Measurements from ENCODE around the gene SNAP47. TPM values are rescaled to one million over a fixed set of nuclear protein-coding genes. Genes with fewer than 3 reads are reported as not detected.

SNAP47 gene
- total RNA-seq, 1 donor from 2014 or later: 44.9 TPM

DNA sequence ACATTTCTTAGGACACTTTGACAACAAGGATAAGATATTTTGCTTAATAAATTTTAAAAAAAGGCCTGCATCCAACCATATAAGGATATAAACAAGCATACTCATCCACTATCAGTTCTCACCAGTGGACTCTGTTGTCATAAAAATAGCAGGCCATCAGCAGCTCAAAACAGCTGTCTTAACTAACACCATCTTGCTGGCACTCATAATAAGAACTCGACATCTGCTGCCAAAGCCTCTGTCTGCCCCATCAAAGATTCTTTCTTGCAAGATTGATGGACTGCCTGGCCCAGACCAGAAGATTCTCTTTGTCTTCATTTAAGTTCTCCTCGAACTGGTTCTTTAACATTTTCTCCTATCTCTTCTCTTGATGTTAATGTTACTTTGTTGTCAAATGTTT, 10.2 kb upstream of the SNAP47 start:
- Histone ChIP-seq H3K36me3 (ENCODE audit: control insufficient read depth in 3 of 3, insufficient read depth in 3 of 3, low read length in 3 of 3) (no peaks in the 10 kb centered on the region), H3K27me3 (ENCODE audit: control insufficient read depth in 3 of 3, insufficient read depth in 3 of 3, low read length in 3 of 3) (peaks cover 0 to 3% (median 0%) of the 10 kb centered on the region in 3 donors), H3K9ac (ENCODE audit: low read depth in 1 of 3, low read length in 3 of 3) (no peak overlapping the region), H3K4me3 (ENCODE audit: low read length in 3 of 3) (no peak overlapping the region), H3K27ac (ENCODE audit: low read depth, low read length) (no peak overlapping the region), H3K9me3 (ENCODE audit: control insufficient read depth in 3 of 3, low read length in 3 of 3) (peaks cover 3% of the 10 kb centered on the region in 3 donors), H3K4me1 (ENCODE audit: control insufficient read depth in 3 of 3, insufficient read depth in 3 of 3, low read length in 3 of 3) (peaks cover 9 to 20% (median 18%) of the 10 kb centered on the region in 3 donors)

DNA sequence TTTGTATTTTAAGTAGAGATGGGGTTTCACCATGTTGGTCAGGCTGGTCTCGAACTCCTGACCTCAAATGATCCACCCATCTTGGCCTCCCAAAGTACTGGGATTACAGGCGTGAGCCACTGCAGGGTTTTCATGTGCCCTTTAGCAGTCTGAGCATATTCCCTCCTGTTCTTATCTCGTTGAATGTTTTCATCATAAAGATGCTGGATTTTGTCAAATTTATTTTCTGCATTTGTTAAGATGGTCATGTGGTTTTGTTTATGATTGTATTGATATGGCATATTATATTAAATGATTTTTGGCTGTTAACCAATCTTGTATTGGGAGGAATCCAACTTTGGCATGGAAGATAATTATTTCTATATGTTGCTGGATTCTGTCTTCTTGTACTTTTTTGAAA, 8.9 kb upstream of the SNAP47 start:
- Histone ChIP-seq H3K4me3 (ENCODE audit: low read length in 3 of 3) (no peak overlapping the region), H3K9me3 (ENCODE audit: control insufficient read depth in 3 of 3, low read length in 3 of 3) (peaks cover 0 to 3% (median 0%) of the 10 kb centered on the region in 3 donors), H3K4me1 (ENCODE audit: control insufficient read depth in 3 of 3, insufficient read depth in 3 of 3, low read length in 3 of 3) (peaks cover 9 to 27% (median 23%) of the 10 kb centered on the region in 3 donors), H3K27me3 (ENCODE audit: control insufficient read depth in 3 of 3, insufficient read depth in 3 of 3, low read length in 3 of 3) (peaks cover 0 to 3% (median 0%) of the 10 kb centered on the region in 3 donors), H3K9ac (ENCODE audit: low read depth in 1 of 3, low read length in 3 of 3) (no peak overlapping the region), H3K36me3 (ENCODE audit: control insufficient read depth in 3 of 3, insufficient read depth in 3 of 3, low read length in 3 of 3) (peaks cover 0 to 4% (median 4%) of the 10 kb centered on the region in 3 donors), H3K27ac (ENCODE audit: low read depth, low read length) (no peak overlapping the region)

DNA sequence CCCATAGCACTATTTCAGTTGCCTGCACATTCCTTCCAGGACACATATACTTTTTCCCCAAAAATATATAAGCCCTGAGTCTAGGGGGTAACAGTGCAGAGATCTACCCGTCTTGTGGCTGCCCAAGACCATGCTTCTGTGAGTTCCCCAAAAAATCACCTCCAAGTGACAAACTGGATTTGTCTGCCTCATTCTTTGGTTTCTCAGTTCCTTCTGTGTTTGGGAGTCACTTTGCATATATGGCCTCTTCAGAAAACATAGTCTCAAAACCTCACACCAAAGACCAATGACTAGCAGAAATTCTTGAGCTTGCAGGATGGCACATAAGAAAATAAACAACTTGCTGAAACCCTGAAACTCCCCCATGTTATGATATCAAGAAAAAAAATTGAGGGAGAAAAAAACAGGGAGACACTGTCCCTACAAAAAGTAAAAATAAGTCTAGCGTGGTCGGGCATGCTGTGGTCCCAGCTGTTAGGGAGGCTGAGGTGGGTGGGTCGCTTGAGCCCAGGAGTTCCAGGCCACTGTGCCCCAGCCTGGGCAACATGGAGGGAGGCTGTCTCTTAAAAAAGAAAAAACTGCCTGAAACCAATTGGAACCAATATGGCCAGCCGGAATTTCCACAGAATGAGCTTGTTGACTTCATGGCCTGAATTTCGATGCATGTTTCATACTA, 8.2 kb upstream of the SNAP47 start:
- H3K27me3 ChIP-seq (ENCODE audit: control insufficient read depth in 3 of 3, insufficient read depth in 3 of 3, low read length in 3 of 3): peaks cover 0 to 3% (median 0%) of the 10 kb centered on the region in 3 donors
- H3K27ac ChIP-seq (ENCODE audit: low read depth, low read length): no peak overlapping the region
- no peaks in the 10 kb centered on the region for H3K9me3 ChIP-seq (ENCODE audit: control insufficient read depth in 3 of 3, low read length in 3 of 3)
- H3K36me3 ChIP-seq (ENCODE audit: control insufficient read depth in 3 of 3, insufficient read depth in 3 of 3, low read length in 3 of 3): peaks cover 7 to 12% (median 11%) of the 10 kb centered on the region in 3 donors
- no peak overlapping the region for H3K4me3 ChIP-seq (ENCODE audit: low read length in 3 of 3)
- peaks cover 9 to 27% (median 23%) of the 10 kb centered on the region in 3 donors for H3K4me1 ChIP-seq (ENCODE audit: control insufficient read depth in 3 of 3, insufficient read depth in 3 of 3, low read length in 3 of 3)
- H3K9ac ChIP-seq (ENCODE audit: low read depth in 1 of 3, low read length in 3 of 3): no peak overlapping the region

DNA sequence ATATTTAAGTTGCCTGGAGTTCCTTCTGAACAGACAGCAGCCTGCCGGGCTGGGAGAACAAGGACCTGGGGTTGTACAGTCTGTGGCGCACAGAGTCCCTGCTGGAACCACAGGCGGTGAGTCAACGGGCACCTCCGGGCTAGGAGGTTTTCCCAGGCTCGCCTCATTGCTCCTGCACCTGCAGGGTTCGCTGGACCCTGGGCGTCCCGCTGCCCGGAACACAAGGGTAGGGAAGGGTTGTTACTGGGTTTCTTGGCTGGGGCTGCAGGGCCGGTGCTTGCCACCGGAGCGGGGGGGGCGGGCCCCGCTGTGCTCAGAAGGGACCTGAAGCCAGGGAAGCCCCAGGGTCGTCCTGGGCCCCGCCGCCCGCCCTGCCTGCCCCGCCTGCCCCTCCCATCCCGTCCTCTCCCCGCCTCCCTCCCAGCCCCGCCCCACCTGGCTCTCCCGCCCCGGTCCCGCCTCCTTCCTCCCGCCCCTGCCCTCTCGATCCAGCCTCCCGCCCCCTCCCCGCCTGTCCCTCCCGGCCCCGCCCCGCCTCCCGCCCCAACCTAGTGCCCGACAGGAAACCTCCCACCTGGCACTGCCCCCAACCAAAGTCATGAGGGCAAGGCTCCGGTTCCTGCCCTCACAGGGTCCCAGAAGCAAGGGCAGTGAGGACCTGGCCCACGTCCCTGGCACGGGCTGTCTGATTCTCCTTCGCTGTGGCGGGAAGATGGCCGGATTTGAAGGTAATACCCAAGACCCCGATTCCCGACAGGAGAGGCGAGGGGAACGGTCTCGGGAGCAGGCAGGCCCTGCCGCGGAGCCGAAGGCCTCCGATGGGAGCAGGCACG, 7.0 kb upstream of the SNAP47 start:
- H3K4me1 ChIP-seq (ENCODE audit: control insufficient read depth in 3 of 3, insufficient read depth in 3 of 3, low read length in 3 of 3): peaks cover 9 to 29% (median 23%) of the 10 kb centered on the region in 3 donors
- peak overlapping the region; percentile 85 for H3K27ac ChIP-seq (ENCODE audit: low read depth, low read length)
- peak overlapping the region; percentile 81 to 85 (median 85) for H3K9ac ChIP-seq (ENCODE audit: low read depth in 1 of 3, low read length in 3 of 3)

DNA sequence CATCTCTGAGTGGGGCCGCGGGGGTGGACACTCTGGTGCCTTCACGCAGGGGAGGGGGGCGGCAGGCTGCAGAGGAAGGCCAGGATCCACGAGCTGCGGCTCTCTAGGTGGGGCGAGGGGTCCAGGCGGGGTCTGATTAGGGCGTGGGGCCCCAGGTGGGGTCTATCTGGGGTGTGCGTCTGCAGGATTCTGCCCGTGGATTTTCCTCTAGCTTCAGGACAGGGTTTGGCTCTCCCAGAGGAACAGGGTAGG, 6.4 kb upstream of the SNAP47 start:
- Histone ChIP-seq H3K4me3 (ENCODE audit: low read length in 3 of 3) (peak overlapping the region; percentile 80 to 86 (median 85)), H3K27ac (ENCODE audit: low read depth, low read length) (peak overlapping the region; percentile 85), H3K9ac (ENCODE audit: low read depth in 1 of 3, low read length in 3 of 3) (peak overlapping the region; percentile 81 to 85 (median 85)), H3K4me1 (ENCODE audit: control insufficient read depth in 3 of 3, insufficient read depth in 3 of 3, low read length in 3 of 3) (peaks cover 13 to 35% (median 25%) of the 10 kb centered on the region in 3 donors), H3K27me3 (ENCODE audit: control insufficient read depth in 3 of 3, insufficient read depth in 3 of 3, low read length in 3 of 3) (peaks cover 0 to 3% (median 0%) of the 10 kb centered on the region in 3 donors), H3K36me3 (ENCODE audit: control insufficient read depth in 3 of 3, insufficient read depth in 3 of 3, low read length in 3 of 3) (peaks cover 20 to 27% (median 25%) of the 10 kb centered on the region in 3 donors), H3K9me3 (ENCODE audit: control insufficient read depth in 3 of 3, low read length in 3 of 3) (no peaks in the 10 kb centered on the region)

More for the DNA sequence above, 7.0 kb upstream of the SNAP47 start:
- Histone ChIP-seq H3K27me3 (ENCODE audit: control insufficient read depth in 3 of 3, insufficient read depth in 3 of 3, low read length in 3 of 3) (peaks cover 0 to 3% (median 0%) of the 10 kb centered on the region in 3 donors), H3K36me3 (ENCODE audit: control insufficient read depth in 3 of 3, insufficient read depth in 3 of 3, low read length in 3 of 3) (peaks cover 18 to 24% (median 23%) of the 10 kb centered on the region in 3 donors), H3K4me3 (ENCODE audit: low read length in 3 of 3) (peak overlapping the region; percentile 80 to 86 (median 85)), H3K9me3 (ENCODE audit: control insufficient read depth in 3 of 3, low read length in 3 of 3) (no peaks in the 10 kb centered on the region)

DNA sequence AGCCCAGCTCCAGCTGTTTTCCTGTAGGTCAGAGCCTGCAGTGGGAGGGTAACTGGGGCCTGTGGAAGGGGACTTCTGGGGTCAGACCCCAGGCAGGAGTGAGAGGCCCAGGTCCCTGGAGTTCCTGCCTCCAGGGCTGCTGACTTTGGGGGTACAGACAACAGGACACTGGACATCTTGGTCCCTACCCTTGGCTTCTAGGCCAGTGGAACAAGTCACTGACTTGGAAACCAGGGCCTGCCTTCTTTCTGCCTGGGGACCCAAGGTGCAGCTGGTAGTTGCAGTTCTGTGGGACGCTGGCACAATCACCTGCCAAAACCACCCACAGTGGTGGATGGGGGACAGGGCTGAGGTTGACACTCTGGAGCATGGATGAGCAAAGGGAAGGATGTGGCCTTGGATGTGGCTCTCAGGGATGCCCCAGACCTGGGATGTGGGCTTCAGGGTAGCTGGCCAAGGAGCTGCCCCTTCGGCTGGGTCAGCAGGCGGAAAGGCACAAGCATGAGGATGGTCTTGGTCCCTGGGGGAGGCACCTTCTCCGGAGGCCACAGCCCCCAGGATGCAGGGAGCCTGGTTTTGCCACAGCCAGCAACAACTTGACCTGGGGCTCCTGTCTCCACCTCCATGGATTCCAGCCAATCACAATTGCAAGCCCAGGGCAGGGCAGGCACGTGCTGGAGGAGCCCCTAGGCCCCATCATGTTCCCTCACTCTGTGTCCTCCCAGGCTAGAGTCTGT, 5.9 kb upstream of the SNAP47 start:
- H3K27me3 ChIP-seq (ENCODE audit: control insufficient read depth in 3 of 3, insufficient read depth in 3 of 3, low read length in 3 of 3): peaks cover 0 to 3% (median 0%) of the 10 kb centered on the region in 3 donors
- H3K9me3 ChIP-seq (ENCODE audit: control insufficient read depth in 3 of 3, low read length in 3 of 3): no peaks in the 10 kb centered on the region
- H3K27ac ChIP-seq (ENCODE audit: low read depth, low read length): peak overlapping the region; percentile 85
- H3K4me1 ChIP-seq (ENCODE audit: control insufficient read depth in 3 of 3, insufficient read depth in 3 of 3, low read length in 3 of 3): peaks cover 18 to 39% (median 30%) of the 10 kb centered on the region in 3 donors
- peak overlapping the region; percentile 80 to 86 (median 85) for H3K4me3 ChIP-seq (ENCODE audit: low read length in 3 of 3)
- H3K36me3 ChIP-seq (ENCODE audit: control insufficient read depth in 3 of 3, insufficient read depth in 3 of 3, low read length in 3 of 3): peaks cover 20 to 27% (median 25%) of the 10 kb centered on the region in 3 donors
- H3K9ac ChIP-seq (ENCODE audit: low read depth in 1 of 3, low read length in 3 of 3): peak overlapping the region; percentile 81 to 85 (median 85)

DNA sequence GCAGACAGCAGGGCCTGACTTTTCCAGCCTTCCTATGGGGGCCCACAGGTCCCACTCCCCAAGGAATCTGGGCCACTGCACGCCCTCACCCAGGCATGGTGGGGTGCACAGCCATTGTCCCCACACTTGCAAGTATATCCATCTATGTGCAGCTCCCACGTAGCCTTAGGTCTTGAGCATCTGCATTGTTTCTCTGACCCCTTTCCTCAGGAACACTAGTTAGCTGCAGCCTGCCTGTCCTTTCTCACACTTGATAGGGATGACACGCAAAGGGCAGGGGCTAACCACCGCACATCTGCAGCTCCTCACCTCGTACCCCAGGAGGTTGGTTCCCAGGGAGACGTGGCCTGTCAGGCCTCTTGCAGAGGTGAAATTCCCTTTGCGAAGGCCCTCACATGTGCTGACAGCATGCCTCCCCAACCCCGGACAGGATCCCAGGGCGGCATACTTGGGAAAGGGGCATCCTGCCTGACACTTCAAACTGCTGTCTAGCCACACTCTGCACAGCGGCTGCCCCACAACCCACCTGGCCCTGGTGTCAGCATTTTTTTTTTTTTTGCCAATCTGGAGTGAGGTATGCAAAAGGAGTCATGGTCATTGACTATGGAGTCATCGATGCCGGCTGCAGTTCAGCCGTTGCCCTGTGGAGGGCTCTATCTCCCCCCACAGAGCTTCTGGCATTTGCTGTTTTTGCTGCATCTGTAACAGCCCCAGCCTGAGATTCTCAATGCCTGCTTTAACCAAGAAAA, 5.2 kb upstream of the SNAP47 start:
- Histone ChIP-seq H3K9ac (ENCODE audit: low read depth in 1 of 3, low read length in 3 of 3) (peak overlapping the region in 1 of 3 donors; percentile 85), H3K4me3 (ENCODE audit: low read length in 3 of 3) (peak overlapping the region in 1 of 3 donors; percentile 6)

DNA sequence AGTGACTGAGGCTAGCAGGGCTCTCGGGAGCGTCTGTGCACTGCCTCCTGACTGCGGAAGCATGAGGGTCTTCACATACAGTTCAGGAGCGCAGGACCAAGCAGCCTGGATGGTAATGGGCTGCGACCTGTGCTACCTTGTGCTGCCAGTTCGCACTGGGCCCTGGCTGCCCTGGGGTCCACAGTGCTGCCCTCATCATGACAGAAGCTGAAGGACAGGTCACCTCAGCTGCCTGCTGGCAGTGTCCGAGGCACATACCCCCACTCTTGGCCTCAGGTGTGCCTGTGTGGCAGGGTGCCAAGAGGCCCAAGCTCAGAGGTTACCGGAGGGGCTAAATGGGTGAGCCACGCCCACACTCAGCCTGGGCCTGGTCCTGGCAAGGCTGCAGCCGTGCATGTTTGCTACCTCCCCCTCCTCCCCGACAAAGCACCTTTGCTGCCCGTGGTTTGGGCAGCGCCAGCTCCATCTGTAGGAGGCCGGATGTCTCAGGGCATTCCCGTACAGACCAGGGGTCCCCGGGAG, 4.5 kb upstream of the SNAP47 start:
- Histone ChIP-seq H3K9me3 (ENCODE audit: control insufficient read depth in 3 of 3, low read length in 3 of 3) (no peaks in the 10 kb centered on the region), H3K27ac (ENCODE audit: low read depth, low read length) (no peak overlapping the region), H3K4me3 (ENCODE audit: low read length in 3 of 3) (no peak overlapping the region), H3K27me3 (ENCODE audit: control insufficient read depth in 3 of 3, insufficient read depth in 3 of 3, low read length in 3 of 3) (peaks cover 0 to 3% (median 0%) of the 10 kb centered on the region in 3 donors), H3K36me3 (ENCODE audit: control insufficient read depth in 3 of 3, insufficient read depth in 3 of 3, low read length in 3 of 3) (peaks cover 20 to 27% (median 25%) of the 10 kb centered on the region in 3 donors), H3K9ac (ENCODE audit: low read depth in 1 of 3, low read length in 3 of 3) (no peak overlapping the region), H3K4me1 (ENCODE audit: control insufficient read depth in 3 of 3, insufficient read depth in 3 of 3, low read length in 3 of 3) (peaks cover 23 to 48% (median 35%) of the 10 kb centered on the region in 3 donors)

More for the DNA sequence above, 5.2 kb upstream of the SNAP47 start:
- peaks cover 0 to 3% (median 0%) of the 10 kb centered on the region in 3 donors for H3K27me3 ChIP-seq (ENCODE audit: control insufficient read depth in 3 of 3, insufficient read depth in 3 of 3, low read length in 3 of 3)
- H3K27ac ChIP-seq (ENCODE audit: low read depth, low read length): no peak overlapping the region
- H3K4me1 ChIP-seq (ENCODE audit: control insufficient read depth in 3 of 3, insufficient read depth in 3 of 3, low read length in 3 of 3): peaks cover 22 to 46% (median 34%) of the 10 kb centered on the region in 3 donors
- peaks cover 20 to 27% (median 25%) of the 10 kb centered on the region in 3 donors for H3K36me3 ChIP-seq (ENCODE audit: control insufficient read depth in 3 of 3, insufficient read depth in 3 of 3, low read length in 3 of 3)
- no peaks in the 10 kb centered on the region for H3K9me3 ChIP-seq (ENCODE audit: control insufficient read depth in 3 of 3, low read length in 3 of 3)

DNA sequence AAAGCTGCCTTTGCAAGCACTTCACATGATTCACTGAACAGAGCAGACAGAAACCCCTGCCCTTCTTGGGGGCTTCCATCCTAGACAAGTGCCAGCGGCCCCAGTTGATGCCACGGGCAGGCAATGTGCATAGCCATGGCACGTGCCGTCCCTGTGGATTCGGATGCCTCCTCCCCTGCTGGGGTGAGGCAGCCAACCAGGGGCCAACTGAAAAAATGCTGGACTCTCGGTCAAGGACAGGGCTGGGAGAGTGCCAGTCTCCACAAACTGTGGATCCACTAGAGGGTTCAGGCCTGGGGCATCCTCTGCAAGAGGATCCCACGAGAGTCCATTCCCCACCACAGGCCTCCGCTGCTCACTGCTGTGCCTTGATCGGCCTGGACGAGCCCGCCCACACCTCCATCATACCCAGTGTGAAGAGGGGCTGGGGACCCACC, 4.0 kb upstream of the SNAP47 start:
- H3K4me1 ChIP-seq (ENCODE audit: control insufficient read depth in 3 of 3, insufficient read depth in 3 of 3, low read length in 3 of 3): peaks cover 29 to 54% (median 41%) of the 10 kb centered on the region in 3 donors

More for the DNA sequence above, 4.0 kb upstream of the SNAP47 start:
- peaks cover 20 to 27% (median 25%) of the 10 kb centered on the region in 3 donors for H3K36me3 ChIP-seq (ENCODE audit: control insufficient read depth in 3 of 3, insufficient read depth in 3 of 3, low read length in 3 of 3)
- H3K4me3 ChIP-seq (ENCODE audit: low read length in 3 of 3): no peak overlapping the region
- H3K27ac ChIP-seq (ENCODE audit: low read depth, low read length): no peak overlapping the region
- no peak overlapping the region for H3K9ac ChIP-seq (ENCODE audit: low read depth in 1 of 3, low read length in 3 of 3)
- H3K27me3 ChIP-seq (ENCODE audit: control insufficient read depth in 3 of 3, insufficient read depth in 3 of 3, low read length in 3 of 3): peaks cover 0 to 3% (median 0%) of the 10 kb centered on the region in 3 donors
- H3K9me3 ChIP-seq (ENCODE audit: control insufficient read depth in 3 of 3, low read length in 3 of 3): no peaks in the 10 kb centered on the region
